Hepatic stellate cell (primary cell): Measurements from ENCODE around the gene GGNBP2.
"Not testable (repeated sequence)": the region's sequence is repeated elsewhere in the genome, so short reads cannot be mapped to it uniquely, and the experiment has no call there.

Experiments
- DNase-seq: peaks from one replicate; pipeline ENCODE4 v3.0.0; 2011; ENCODE audit warnings: low spot score

GGNBP2 gene

DNA sequence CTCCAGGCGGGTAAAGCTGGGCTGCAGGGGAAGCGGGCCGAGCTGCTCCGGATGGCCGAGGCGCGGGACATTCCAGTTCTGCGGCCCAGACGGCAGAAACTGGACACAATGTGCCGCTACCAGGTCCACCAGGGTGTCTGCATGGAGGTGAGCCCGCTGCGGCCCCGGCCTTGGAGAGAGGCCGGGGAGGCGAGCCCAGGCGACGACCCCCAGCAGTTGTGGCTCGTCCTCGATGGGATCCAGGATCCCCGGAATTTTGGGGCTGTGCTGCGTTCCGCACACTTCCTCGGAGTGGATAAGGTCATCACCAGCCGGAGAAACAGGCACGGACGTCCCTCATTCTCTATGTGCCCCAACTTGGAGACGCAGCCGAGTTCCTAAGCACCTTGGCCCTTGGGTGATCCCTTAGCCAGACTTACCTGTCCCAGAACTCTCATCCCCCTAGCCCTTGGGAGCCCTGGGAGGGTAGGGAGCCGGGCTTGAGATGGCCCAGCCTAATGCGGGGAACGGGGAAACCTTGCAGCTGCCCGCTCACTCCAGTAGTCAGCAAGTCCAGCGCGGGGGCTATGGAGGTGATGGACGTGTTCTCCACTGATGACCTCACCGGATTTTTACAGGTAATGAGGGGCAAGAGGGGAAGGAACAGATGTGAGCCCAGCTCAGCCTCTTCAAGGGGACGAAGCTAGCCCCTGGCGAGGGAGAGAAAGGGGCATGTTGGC lies 57.5 kb downstream of the GGNBP2 start:
- DNase-seq = peak; percentile 41

DNA sequence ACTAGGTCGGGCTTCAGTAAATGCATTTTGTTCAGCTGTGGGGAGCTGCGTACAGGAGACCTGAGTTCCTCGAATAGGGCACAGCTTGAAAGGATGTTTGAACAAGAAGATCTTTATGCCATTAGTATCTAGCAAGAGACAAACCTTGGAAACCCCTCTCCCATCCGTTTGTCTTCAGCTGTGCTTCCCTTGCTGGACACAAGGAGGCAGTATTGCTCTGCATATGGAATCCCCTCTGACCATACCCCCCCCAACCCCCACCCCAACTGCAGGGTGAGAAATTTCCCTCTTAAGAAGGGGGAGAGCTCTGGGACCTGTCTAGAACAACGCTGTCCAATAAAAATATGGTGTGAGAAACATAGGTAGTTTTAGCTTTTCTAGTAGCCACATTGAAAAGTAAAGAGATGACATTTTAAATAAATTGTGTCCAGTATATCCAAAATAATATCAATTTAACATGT lies 58.2 kb downstream of the GGNBP2 start:
- DNase-seq = peak; percentile 78

DNA sequence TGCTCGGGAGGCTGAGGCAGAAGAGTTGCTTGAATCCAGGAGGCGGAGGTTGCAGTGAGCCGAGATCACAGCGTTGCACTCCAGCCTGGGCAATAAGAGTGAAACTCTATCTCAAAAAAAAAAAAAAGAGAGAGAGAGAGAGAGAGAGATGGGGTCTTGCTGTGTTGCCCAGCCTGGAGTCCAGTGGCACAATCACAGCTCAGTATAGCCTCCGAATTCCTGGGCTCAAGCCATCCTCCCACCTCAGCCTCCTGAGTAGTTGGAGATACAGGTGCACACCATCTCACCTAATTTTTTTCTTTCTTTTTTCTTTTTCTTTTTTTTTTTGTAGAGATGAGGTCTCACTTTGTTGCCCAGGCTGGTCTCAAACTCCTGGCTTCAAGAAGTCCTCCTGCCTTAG lies 60.3 kb downstream of the GGNBP2 start:
- not testable (repeated sequence) for DNase-seq

DNA sequence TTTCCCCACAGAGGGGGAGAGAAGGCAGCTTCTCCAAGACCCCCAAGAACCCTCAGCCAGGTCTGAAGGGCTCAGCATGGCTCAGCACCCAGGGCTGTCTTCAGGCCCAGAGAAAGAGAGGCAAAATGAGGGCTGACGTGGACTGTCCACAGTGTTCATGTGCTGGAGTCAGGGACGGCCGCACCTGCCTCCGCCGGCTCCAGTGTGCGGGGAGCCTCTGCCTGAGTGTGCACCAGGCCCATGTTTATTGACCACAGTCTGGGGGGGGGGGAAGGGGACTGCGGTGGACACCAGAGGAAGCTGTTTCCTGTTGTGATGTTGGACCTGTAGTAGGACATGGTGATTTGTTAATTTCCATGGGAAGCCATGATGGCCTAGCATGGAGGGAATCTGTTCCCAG lies 63.6 kb downstream of the GGNBP2 start:
- DNase-seq = no peak

- peak; percentile 59 for DNase-seq
These were observed 64.2 kb downstream of the GGNBP2 start for GRCh38 chr17:36608794-36609497.

- no peak for DNase-seq
These were observed 64.8 kb downstream of the GGNBP2 start for GRCh38 chr17:36609498-36609862.

DNA sequence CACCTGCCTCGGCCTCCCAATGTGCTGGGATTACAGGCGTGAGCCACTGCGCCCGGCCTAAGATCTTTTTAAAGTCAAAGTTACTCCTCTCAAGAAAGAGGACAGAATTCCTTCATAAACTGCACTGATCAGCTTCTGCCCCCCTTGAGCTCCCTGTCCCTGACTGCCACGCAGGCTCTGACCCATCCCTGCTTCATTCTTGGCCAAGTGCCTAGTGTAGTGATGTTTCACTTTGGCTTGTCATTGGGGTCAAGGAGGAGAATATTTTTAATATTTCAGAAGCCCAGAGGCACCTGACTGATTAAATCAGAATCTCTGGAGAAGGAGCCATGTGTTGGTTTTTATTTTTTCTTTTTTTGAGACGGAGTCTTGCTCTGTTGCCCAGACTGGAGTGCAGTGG lies 65.8 kb downstream of the GGNBP2 start:
- DNase-seq = no peak

GRCh38 chr17:36611345-36612072 lies 66.8 kb downstream of the GGNBP2 start:
- no peak for DNase-seq

DNA sequence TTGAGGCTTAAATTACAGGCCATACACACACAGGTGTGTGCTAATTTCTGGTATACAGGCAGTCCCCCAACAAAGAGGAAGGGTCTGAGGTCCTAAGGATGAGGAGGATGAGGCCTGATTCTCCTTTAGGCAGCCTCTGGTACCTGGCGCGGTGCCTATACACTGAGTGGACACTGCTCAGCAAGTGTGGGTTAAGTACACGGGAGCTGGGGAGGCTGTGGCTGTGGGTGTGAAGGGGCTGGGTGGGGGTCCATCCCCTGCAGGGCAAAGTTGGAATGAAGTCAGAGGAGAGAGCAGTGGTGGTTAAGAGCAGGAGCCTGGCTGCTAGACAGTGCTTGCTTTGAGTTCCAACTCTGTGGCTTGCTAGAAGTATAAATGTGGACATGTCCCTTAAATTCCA lies 67.6 kb downstream of the GGNBP2 start:
- DNase-seq = no peak

DNA sequence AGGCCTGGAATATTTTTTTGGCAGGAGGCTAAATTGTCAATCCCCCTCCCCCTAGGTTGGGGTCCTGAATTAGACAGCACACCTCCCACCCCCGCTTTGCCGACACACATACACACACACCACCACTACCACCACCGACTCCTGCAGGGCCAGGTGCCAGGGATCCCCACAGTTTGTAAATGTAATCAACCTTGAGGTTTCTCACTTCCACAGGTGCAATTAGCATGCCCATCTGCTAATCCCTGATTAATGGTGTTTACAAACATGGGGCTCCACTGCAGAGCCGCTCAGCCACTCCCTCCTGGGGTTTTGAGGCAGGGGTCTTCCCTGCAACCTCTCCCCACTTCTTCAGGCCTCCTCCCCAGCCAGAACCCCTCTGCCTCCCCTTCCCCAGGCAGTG lies 68.4 kb downstream of the GGNBP2 start:
- DNase-seq = no peak

- no peak for DNase-seq
These were observed 69.4 kb downstream of the GGNBP2 start for GRCh38 chr17:36614081-36614480.

GRCh38 chr17:36614933-36615332 lies 70.2 kb downstream of the GGNBP2 start:
- no peak for DNase-seq

GRCh38 chr17:36616061-36617029 lies 71.6 kb downstream of the GGNBP2 start:
- no peak for DNase-seq

DNA sequence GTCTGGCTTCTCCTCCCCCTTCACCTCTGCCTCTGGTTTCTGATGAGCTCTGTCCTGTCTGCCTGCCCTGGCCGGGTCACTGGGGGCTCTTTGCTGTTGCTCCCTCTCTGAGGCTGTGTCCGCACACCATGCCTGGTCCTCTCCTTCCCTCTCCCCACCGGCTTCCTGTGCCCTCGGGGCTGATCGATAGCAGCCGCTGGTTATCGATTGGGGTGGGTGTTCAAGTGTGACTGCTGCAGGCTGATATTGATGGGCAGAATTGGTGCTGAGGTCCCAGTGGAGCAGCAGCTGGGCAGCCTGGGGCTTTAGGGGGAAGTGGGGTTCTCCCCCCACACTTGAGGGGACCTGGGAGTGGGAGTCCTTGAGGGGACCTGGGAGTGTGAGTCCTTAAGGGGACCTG lies 73.1 kb downstream of the GGNBP2 start:
- DNase-seq = no peak

GRCh38 chr17:36623281-36623680 lies 78.6 kb downstream of the GGNBP2 start:
- DNase-seq = no peak

GRCh38 chr17:36625188-36625587 lies 80.5 kb downstream of the GGNBP2 start:
- no peak for DNase-seq

DNA sequence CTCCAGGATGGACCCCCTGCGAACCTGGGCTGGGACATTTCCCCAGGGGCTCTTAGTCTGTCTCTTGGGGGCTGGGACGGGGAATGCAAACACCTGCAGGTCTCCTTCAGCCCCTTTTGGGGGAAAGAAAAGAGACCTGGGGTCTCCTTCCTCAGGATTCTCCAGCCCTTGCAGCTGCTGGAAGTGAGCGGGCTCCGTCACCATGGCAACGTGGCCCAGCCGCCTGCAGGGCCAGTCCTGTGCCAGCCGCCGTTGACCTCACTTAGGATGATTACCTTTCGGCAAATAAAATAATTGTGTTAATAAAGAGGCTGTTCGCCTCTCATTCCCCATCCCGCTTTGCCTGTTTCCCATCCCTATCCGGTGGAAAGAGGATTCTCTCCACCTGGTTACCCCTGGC lies 82.4 kb downstream of the GGNBP2 start:
- DNase-seq = no peak

DNA sequence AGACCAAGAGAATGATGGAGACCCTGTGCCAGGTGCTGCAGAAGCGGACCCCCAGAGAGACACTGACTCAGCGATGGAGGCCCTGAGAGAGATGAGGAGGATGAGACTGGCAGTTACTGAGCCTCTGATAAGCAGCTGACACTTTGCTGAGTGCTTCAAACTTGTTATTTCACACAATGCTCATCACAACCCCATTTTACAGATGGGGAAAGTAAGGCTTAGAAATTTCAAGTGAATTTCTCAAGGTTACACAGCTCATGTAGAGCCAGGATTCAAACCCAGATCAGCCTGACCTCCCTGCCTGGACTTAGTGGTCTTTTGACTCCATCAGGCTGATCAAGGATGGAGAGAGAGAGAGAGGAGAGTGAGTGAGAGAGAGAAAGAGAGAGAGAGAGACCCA lies 83.9 kb downstream of the GGNBP2 start:
- DNase-seq = no peak

GRCh38 chr17:36629252-36629847 lies 84.6 kb downstream of the GGNBP2 start:
- peak; percentile 84 for DNase-seq

GRCh38 chr17:36629970-36630502 lies 85.3 kb downstream of the GGNBP2 start:
- no peak for DNase-seq

- DNase-seq = no peak
These were observed 86.3 kb downstream of the GGNBP2 start for GRCh38 chr17:36631022-36631421.
